Activated naive CD8-positive, alpha-beta T cell (primary cell): ENCODE results near the gene KLHDC9.

Experiments used
- H3K27ac Mint-ChIP-seq: one replicate; pipeline ENCODE4 v1.8.0; 2021; ENCODE audit warnings: mixed read lengths
- H3K27me3 Mint-ChIP-seq: one replicate; pipeline ENCODE4 v1.8.0; 2021; ENCODE audit warnings: mixed read lengths
- H3K36me3 Mint-ChIP-seq: one replicate; pipeline ENCODE4 v1.8.0; 2021; ENCODE audit warnings: mixed read lengths
- H3K4me1 Mint-ChIP-seq: one replicate; pipeline ENCODE4 v1.8.0; 2021; ENCODE audit warnings: low read depth, mixed read lengths
- H3K4me3 Mint-ChIP-seq: one replicate; pipeline ENCODE4 v1.8.0; 2021; ENCODE audit warnings: mild to moderate bottlenecking, mixed read lengths
- H3K9me3 Mint-ChIP-seq: one replicate; pipeline ENCODE4 v1.8.0; 2021; ENCODE audit warnings: low read depth, mixed read lengths

KLHDC9 gene

DNA sequence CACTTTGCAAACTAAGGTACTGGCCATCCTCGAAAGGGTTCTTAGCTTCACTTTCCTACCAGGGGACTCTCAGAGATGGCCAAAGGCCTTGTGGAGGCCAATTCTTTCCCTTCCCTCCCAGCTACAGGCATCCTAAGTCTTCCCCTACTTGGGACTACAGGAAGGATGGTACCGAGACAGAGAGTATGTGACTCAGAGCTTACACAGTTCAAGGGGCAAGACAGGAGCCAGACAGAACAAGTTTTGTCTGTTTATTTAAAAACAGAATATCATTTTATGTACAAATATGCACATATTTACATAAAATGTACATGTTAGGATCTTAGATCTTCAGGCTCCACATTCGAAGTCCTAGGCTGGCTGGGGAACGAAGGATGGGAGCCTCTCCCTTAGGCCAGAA is 27.4 kb upstream of the KLHDC9 start:
- H3K4me3 Mint-ChIP-seq = peak overlapping the region; percentile 100
- peaks cover 2% of the 10 kb centered on the region for H3K36me3 Mint-ChIP-seq

DNA sequence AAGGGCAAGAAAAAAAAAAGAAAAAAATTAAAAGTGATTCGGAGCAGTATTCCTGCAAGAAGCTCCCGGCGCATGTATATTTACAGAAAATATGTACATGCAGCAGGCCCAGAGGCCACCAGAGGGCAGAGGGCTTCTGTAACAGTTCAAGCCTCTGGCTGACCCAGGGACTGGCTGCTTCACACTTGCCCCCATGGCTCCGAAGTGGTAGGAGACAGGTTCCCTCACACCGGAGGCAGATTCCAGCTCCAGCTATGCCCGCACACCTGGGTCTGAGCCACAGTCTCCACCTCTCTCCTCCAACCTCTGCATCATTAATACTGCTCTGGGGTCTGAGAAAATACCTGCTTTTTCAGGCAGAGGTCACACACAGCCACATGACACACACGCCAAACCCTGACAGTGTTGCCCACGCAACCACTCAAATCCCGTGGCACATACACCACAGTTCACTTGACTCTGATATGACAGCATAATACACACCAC is 26.2 kb upstream of the KLHDC9 start:
- Mint-ChIP-seq H3K36me3 (no peaks in the 10 kb centered on the region), H3K27ac (peak overlapping the region; percentile 5), H3K4me1 (peaks cover 47% of the 10 kb centered on the region), H3K4me3 (no peak overlapping the region), H3K27me3 (no peaks in the 10 kb centered on the region), H3K9me3 (no peaks in the 10 kb centered on the region)

More for the DNA sequence above, 27.4 kb upstream of the KLHDC9 start:
- H3K4me1 Mint-ChIP-seq = peaks cover 55% of the 10 kb centered on the region
- H3K27me3 Mint-ChIP-seq = no peaks in the 10 kb centered on the region
- no peaks in the 10 kb centered on the region for H3K9me3 Mint-ChIP-seq
- peak overlapping the region; percentile 93 for H3K27ac Mint-ChIP-seq

DNA sequence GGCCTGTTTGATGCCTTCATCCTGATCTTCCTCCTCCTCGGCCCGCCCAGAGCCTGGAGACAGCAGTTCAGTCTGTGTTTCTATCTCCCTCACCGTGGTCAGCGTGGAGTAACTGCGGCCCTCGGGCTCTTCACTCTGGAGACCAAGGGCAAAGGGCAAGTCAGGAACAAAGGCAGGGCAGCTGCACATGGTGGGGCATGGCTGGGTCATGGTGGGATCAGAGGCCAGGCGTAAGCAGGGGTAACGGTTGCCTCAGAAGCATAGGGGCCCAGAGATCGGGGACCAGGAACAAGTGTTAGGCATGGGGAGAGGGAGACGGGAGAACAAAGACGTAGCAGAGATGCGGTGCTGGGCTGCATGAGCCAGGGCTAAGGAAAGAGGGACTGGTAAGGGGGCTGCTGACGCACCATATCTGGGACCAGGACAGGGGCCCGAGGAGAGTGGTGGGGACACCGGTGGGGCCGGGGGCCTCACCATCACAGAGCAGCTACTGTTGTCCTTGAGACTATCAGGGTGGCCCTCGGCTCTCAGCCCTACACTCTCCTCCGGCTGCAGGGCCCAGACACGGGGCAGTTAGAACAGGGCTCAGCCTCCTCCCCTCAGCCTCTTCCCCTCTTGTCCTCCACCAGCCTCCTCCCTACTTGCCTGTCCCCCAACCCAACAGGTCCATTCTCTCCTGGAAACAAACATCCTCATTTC is 25.3 kb upstream of the KLHDC9 start:
- Mint-ChIP-seq H3K4me1 (peaks cover 38% of the 10 kb centered on the region), H3K36me3 (no peaks in the 10 kb centered on the region), H3K4me3 (no peak overlapping the region), H3K27me3 (no peaks in the 10 kb centered on the region), H3K9me3 (no peaks in the 10 kb centered on the region), H3K27ac (peak overlapping the region; percentile 12)

DNA sequence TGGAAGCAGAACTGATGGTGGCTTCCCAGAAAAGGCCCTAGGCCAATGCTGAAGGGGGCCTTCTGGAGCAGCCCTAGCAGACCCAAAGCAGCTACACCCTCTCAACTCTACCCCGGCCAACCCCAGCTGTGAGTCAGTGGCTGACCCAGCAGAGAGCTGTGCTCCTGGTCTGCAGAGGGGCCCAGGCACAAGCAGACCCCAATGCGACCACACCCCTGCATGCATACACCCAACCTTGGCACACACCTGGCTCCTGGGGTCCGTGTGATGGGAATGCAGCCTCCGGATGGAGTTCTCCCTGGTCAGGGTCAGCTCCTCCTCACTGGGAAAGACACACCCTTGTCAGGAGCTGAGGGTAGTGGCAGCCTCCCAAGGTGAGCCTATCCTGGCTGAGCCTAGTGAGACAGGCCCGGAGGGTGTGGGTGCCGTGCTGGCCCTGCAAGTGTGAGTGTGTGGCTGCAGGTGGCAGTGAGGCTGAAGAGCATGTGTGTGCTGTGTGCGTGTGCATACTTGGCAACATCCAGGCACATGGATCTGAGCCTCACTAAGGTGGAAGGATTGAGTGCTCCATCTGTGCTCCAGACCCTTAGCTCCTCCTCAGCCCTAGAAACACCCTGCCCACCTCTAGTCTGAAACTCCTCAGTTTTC is 24.6 kb upstream of the KLHDC9 start:
- H3K27ac Mint-ChIP-seq = peak overlapping the region; percentile 12
- H3K36me3 Mint-ChIP-seq = no peaks in the 10 kb centered on the region
- H3K9me3 Mint-ChIP-seq = no peaks in the 10 kb centered on the region
- H3K27me3 Mint-ChIP-seq = no peaks in the 10 kb centered on the region
- H3K4me3 Mint-ChIP-seq = no peak overlapping the region
- H3K4me1 Mint-ChIP-seq = peaks cover 32% of the 10 kb centered on the region

DNA sequence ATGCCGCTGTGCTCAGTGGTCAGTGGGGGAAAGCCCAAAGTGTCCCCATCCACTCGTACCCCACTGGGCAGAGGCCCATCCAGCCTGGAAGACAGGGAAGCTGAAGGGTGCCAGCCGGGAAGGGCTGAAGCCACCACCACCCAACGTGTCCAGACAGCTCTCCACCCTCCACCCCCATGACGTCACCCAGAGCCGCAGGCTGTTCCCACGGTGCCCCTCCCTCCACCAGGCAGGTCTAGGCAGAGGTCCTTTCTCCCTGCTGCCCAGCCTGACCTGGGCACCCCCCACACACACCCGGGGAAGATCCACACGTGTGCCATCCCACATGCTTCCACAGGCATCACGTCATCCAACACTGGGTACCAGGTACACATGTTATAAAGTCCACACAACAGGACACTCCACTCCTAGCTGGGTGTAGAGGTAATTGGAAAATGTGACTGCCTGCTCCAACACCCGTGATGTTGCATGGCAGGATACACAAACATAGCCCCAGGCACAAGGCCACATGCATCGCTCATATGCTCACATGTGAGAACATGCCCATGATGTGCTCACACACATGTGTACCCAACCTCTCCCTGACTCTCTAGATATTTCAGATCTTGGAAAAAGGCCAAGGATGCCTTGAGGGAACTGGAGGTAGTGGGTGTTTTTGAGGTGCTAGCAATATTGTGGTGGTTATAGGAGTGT is 23.3 kb upstream of the KLHDC9 start:
- no peaks in the 10 kb centered on the region for H3K36me3 Mint-ChIP-seq
- no peak overlapping the region for H3K4me3 Mint-ChIP-seq
- no peaks in the 10 kb centered on the region for H3K27me3 Mint-ChIP-seq
- no peaks in the 10 kb centered on the region for H3K9me3 Mint-ChIP-seq
- H3K4me1 Mint-ChIP-seq = peaks cover 28% of the 10 kb centered on the region
- no peak overlapping the region for H3K27ac Mint-ChIP-seq

DNA sequence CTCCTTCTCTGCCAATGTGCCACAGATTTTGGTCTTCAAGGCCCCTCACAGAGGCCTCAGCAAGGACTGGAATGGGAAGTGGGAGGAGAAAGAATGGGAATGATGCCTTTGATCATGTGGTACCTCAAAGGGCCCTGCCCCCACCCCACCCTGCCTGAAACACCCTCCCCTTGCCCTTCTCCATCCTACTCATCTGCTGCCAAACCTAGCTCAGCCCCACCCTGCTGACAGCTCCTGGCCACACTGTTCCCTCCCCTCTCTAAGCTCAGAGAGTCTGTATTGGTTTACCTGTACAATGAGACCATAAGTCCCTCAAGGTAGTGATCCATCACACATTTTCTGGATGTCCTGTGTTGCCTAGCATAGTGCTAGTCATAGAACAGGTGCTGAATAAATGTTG is 21.8 kb upstream of the KLHDC9 start:
- no peaks in the 10 kb centered on the region for H3K9me3 Mint-ChIP-seq
- no peak overlapping the region for H3K27ac Mint-ChIP-seq

DNA sequence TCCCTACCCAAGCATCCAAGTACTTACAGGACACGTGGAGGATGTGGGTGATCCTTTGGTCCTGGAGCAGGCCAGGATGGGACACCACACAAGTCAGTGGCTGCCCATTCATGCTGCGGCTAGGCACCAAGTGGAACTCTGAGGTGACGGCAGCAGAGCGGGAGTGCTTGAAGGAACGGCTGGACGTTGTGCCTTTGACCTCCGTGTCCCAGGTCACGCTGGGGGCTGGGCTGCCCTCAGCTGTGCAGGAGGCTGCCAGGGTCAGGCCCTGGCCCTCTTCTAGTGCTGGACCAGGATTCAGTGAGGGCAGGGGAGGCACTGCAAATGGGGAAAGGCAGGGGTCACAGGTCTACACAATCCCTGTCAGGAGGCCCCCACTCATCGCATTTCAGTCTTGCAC is 20.7 kb upstream of the KLHDC9 start:
- Mint-ChIP-seq H3K4me3 (no peak overlapping the region), H3K36me3 (no peaks in the 10 kb centered on the region), H3K9me3 (no peaks in the 10 kb centered on the region), H3K27me3 (no peaks in the 10 kb centered on the region), H3K4me1 (peaks cover 5% of the 10 kb centered on the region), H3K27ac (no peak overlapping the region)

More for the DNA sequence above, 21.8 kb upstream of the KLHDC9 start:
- Mint-ChIP-seq H3K27me3 (no peaks in the 10 kb centered on the region), H3K4me1 (peaks cover 12% of the 10 kb centered on the region), H3K36me3 (no peaks in the 10 kb centered on the region), H3K4me3 (no peak overlapping the region)

DNA sequence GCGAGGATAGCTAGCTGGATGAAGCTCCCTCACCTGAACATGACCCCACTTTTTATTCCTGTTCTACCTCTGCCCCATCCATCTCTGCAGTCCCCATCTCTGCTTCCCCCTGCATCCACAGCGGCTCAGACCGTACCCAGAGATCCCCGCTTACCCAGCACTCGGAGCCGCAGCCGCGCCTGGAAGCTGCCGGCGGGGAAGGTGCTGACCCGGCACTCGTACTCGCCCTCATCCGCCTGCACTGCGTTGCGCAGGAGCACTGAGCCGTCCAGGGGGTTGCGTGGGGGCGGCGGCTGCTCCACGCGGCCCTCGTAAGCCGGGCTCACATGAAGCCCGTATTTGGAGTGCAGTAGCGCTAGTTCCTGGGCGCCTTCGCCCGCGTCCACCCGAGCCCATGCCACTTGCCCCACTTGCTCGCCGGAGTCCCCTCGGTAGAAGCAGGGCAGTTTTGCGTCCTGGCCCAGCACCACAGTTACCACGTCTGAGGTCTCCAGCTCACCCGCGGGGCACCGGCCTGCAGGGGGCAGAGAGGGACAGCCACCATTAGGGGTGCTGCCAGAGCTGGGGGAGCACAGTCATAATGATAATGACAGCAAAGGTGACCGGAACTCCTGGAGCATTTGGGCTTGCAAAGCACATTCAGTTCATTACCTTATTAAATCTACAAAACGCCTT is 18.6 kb upstream of the KLHDC9 start:
- H3K4me1 Mint-ChIP-seq = no peaks in the 10 kb centered on the region
- no peak overlapping the region for H3K27ac Mint-ChIP-seq
- no peaks in the 10 kb centered on the region for H3K9me3 Mint-ChIP-seq
- H3K36me3 Mint-ChIP-seq = no peaks in the 10 kb centered on the region
- no peak overlapping the region for H3K4me3 Mint-ChIP-seq
- H3K27me3 Mint-ChIP-seq = no peaks in the 10 kb centered on the region

DNA sequence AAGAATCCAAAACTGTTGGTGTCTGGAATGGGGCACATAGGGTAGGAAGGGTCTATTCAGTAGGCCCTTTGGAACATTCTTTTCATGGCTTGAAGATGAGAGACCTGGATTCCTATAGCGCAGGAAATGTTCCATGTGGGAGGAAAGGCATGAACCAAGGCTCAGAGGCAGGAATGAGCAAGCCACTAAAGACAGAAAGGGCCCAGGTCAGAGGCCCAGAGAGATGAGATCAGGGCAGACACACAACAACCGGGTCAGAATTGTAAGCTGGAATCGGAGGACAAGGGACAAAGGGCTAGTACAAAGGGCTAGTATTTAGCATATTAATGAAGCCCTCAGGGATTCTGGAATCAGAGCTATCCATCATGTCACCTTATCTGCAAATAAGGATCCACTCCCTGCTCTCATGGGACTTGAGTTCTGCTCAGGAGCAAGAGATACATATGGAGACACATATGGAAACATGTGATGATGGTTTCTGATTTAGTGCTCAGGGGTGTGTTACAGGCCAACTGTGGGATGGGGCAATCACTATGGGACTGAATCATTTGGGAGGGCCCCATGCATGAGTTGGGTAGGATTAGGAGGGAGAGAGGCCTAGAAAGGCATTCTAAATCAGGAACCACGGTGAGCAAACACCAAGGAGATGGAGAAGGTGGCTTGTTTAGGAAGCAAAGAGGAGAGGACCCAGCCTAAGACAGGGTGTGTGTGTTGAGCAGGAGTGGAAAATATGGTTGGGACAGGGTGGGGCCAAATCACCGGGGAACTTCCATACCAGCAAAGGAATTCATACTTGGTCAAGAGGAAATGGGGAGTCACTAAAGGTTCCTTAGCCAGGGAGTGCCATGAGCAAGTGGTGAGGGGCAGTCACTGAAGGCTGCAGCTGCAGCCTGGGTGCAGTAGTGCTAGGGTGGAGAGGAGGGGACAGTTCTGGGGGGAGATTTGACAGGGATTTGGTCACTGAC is 17.4 kb upstream of the KLHDC9 start:
- Mint-ChIP-seq H3K36me3 (no peaks in the 10 kb centered on the region), H3K4me1 (no peaks in the 10 kb centered on the region), H3K9me3 (no peaks in the 10 kb centered on the region), H3K27me3 (no peaks in the 10 kb centered on the region), H3K27ac (no peak overlapping the region), H3K4me3 (no peak overlapping the region)

DNA sequence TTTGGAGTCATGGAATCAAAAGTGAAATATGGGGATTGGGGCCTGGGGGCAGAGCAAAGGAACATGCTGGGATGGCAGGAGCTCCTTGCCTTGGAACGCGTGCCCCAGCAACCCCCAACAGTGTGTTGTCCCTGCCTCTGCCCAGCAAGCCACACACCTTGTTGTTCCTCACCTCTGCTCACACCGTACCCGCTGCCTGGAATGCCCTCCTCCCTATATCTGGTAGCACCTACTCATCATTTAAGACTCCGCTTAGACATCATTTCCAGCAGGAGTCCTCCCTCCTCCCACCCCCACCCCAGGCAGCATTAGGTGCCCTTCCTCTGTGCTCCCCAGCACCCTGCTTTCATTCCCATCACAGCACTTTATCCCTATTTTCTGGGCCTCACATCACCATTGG is 16.6 kb upstream of the KLHDC9 start:
- Mint-ChIP-seq H3K9me3 (no peaks in the 10 kb centered on the region), H3K36me3 (no peaks in the 10 kb centered on the region), H3K4me1 (no peaks in the 10 kb centered on the region), H3K27me3 (no peaks in the 10 kb centered on the region), H3K27ac (no peak overlapping the region), H3K4me3 (no peak overlapping the region)

DNA sequence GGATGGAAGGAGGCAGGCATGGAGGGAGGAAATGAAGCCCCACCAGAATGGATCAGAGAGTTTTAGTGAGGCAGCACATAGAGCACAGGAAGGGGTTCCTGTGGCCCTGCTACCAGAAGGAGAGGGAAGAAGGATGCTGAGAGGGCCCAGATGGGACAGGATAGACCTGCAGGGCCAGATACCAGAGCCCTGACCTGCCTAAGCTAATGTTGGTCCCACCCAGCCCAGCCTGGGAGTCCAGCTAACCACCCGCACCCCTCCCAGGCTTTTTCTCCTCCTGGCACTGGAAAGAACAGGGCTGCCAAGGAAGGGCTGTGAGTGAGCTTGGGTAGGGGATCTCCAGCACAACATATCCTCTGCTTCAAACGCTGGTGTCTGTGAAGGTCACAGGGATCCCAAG is 15.7 kb upstream of the KLHDC9 start:
- Mint-ChIP-seq H3K36me3 (no peaks in the 10 kb centered on the region), H3K9me3 (no peaks in the 10 kb centered on the region), H3K27ac (no peak overlapping the region)

DNA sequence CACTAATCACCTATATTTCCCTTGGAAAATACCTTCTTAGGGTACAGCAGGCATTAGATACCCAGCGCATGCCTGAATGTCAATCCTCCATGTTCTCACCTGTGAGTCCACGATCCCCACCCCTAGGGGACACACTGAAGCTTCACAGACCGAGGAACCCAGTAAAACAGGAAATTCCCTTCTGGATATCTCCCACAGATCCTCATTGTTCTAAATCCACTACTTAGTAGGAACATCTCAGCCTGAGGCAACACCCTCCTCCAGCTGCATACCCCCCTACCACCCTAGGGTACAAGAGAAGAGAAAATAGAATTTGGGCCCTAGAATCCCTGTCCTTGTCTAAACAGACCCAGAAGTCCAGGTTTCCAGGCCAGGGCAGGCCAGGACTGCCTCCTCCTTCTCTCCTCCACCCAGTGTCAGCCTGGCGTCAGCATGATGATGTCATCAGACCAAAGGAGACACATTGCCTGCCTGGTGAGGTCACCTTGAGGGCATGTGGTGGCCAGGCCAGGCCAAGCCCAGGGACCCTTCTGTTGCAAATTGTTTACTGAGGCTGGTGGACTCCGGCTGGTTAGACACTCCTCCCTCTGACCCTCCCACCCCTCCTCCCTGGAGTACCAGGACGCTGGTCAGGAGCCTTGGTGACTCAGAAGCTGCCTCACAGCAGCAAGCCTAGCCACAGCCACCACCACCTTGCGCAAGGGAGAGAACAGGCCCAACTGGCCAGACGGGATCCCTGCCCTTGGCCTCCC is 15.0 kb upstream of the KLHDC9 start:
- Mint-ChIP-seq H3K4me1 (no peaks in the 10 kb centered on the region), H3K9me3 (no peaks in the 10 kb centered on the region), H3K27me3 (no peaks in the 10 kb centered on the region), H3K36me3 (no peaks in the 10 kb centered on the region), H3K27ac (no peak overlapping the region), H3K4me3 (no peak overlapping the region)

More for the DNA sequence above, 15.7 kb upstream of the KLHDC9 start:
- no peaks in the 10 kb centered on the region for H3K4me1 Mint-ChIP-seq
- no peaks in the 10 kb centered on the region for H3K27me3 Mint-ChIP-seq
- H3K4me3 Mint-ChIP-seq = no peak overlapping the region

DNA sequence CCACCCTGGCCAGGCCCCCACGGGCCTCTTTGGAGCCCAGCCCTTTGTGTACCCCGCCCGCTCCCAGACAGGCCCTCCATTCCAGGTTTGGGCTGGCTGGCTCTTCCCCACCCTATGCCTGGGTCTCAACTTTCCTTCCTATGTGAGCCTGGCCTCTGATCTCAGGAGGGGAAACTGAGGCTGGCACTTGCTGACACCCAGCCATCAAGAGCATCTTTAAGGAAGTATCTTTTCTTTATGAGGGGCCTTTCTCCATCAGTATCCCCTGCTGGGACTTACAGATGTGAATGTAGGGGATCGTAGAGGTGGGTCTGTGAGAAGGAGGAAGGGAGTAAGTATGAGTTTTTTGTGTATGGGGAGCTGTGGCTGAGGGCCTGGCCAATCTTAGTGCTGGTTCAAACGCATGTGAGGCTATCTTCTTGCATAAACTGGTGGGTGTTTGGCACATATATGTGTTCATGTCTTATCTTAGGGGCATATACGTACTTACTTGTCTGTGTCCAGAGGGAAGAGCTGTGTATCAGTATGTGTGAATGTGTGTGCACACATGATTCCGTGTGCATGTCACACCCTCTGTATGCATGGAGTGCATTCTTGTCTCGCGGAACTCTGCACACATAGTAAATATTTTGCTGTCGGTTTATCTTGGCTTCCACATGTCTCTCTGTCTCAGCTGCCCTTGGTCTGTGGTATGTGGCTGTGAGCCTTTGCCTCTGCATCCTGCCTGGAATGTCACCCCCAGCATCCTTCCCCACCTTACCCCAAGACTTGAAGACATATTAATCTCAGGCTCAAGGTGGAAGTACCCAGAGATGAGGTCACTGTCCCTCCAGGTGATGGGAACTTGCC is 14.2 kb upstream of the KLHDC9 start:
- no peak overlapping the region for H3K4me3 Mint-ChIP-seq
- no peaks in the 10 kb centered on the region for H3K36me3 Mint-ChIP-seq
- H3K27me3 Mint-ChIP-seq = no peaks in the 10 kb centered on the region
- H3K9me3 Mint-ChIP-seq = no peaks in the 10 kb centered on the region
- H3K27ac Mint-ChIP-seq = no peak overlapping the region
- H3K4me1 Mint-ChIP-seq = no peaks in the 10 kb centered on the region
